H1 (cell line): Measurements from ENCODE around the gene GREB1. TPM values are rescaled to one million over a fixed set of nuclear protein-coding genes. Genes with fewer than 3 reads are reported as not detected.

Source experiments
- CTCF ChIA-PET: fragments of 300-600 bp; sonication (Branson Sonifier 250); formaldehyde crosslinking; loops from one replicate; lab custom pipeline; 2021; ENCODE audit not compliant: partially characterized antibody; lab: Charles Lee
- POLR2A ChIA-PET: fragments of 300-600 bp; sonication (Branson Sonifier 250); formaldehyde crosslinking; loops from one replicate; lab custom pipeline; 2021; ENCODE audit warnings: inconsistent platforms; ENCODE audit not compliant: partially characterized antibody; lab: Charles Lee
- DNase-seq, 2 experiments: peaks; one replicate each; pipeline versions ENCODE4 v3.0.0 to v3.0.0-alpha.2; 2010 to 2022; ENCODE audit warnings: low spot score in 2 of 2, low read depth in 1 of 2, mixed read lengths in 1 of 2
- FAIRE-seq: peaks from 2 replicates; lab custom pipeline; 2011; peaks lifted over from hg19 to GRCh38; lab: Jason Lieb, UNC
- H2AFZ ChIP-seq: 2 replicates; pipeline ENCODE4 v1.8.1; 2012; ENCODE audit warnings: low read length, inconsistent platforms
- H2AK5ac ChIP-seq: 2 replicates; pipeline ENCODE4 v1.6.1; 2013; ENCODE audit warnings: low read depth, low read length
- H2BK120ac ChIP-seq: replicated peaks from 2 replicates; pipeline ENCODE3; 2013; ENCODE audit warnings: low read depth, low read length, inconsistent platforms
- H2BK12ac ChIP-seq: 2 replicates; pipeline ENCODE4 v1.6.1; 2013; ENCODE audit warnings: low read depth, low read length
- H2BK15ac ChIP-seq: 2 replicates; pipeline ENCODE4 v1.6.1; 2013; ENCODE audit warnings: low read length
- H2BK20ac ChIP-seq: 2 replicates; pipeline ENCODE4 v1.6.1; 2013; ENCODE audit warnings: low read length
- H2BK5ac ChIP-seq: 2 replicates; pipeline ENCODE4 v1.6.1; 2013; ENCODE audit warnings: low read depth, low read length
- H3K14ac ChIP-seq: 2 replicates; pipeline ENCODE4 v1.6.1; 2013; ENCODE audit warnings: inconsistent platforms; ENCODE audit not compliant: insufficient read length
- H3K18ac ChIP-seq: 2 replicates; pipeline ENCODE4 v1.6.1; 2013; ENCODE audit warnings: low read length; ENCODE audit errors: extremely low read depth
- H3K23ac ChIP-seq: 2 replicates; pipeline ENCODE4 v1.6.1; 2013; ENCODE audit warnings: inconsistent platforms; ENCODE audit not compliant: insufficient read length
- H3K23me2 ChIP-seq: 2 replicates; pipeline ENCODE4 v1.6.1; 2013; ENCODE audit warnings: low read depth, low read length
- H3K27ac ChIP-seq: 2 replicates; pipeline ENCODE4 v1.6.1; 2011; ENCODE audit warnings: low read depth, low read length, inconsistent platforms
- H3K27me3 ChIP-seq, 4 experiments: replicated peaks in 1 of 4; 1 replicate in 1 of 4; 2 replicates in 3 of 4; pipeline versions ENCODE4 v1.6.1 to v1.8.1; 2011 to 2013; ENCODE audit warnings: low read length in 3 of 4, mild to moderate bottlenecking in 3 of 4, inconsistent platforms in 2 of 4, mixed read lengths in 2 of 4, moderate library complexity in 1 of 4; ENCODE audit not compliant: control insufficient read depth in 3 of 4, insufficient read depth in 3 of 4; ENCODE audit errors: extremely low read depth in 1 of 4
- H3K36me3 ChIP-seq, 4 experiments: 2 replicates each; pipeline versions ENCODE4 v1.6.1 to v1.8.1; 2011 to 2013; ENCODE audit warnings: mild to moderate bottlenecking in 4 of 4, low read length in 3 of 4, moderate library complexity in 2 of 4, control low read depth in 1 of 4, inconsistent platforms in 1 of 4; ENCODE audit not compliant: insufficient read depth in 4 of 4, control insufficient read depth in 2 of 4
- H3K4ac ChIP-seq: replicated peaks from 2 replicates; pipeline ENCODE3; 2013; ENCODE audit warnings: low read length, low read depth, mixed read lengths, inconsistent platforms; ENCODE audit not compliant: insufficient read length
- H3K4me1 ChIP-seq, 4 experiments: replicated peaks in 1 of 4; 1 replicate in 1 of 4; 2 replicates in 3 of 4; pipeline versions ENCODE4 v1.6.1 to v1.8.1; 2011 to 2013; ENCODE audit warnings: low read length in 3 of 4, inconsistent platforms in 2 of 4, mixed read lengths in 1 of 4; ENCODE audit not compliant: insufficient read depth in 4 of 4, control insufficient read depth in 3 of 4
- H3K4me2 ChIP-seq, 2 experiments: 2 replicates each; pipeline versions ENCODE4 v1.6.1 to v1.8.1; 2011 to 2013; ENCODE audit warnings: low read depth in 2 of 2, low read length in 2 of 2, control low read depth in 1 of 2, inconsistent platforms in 1 of 2, mild to moderate bottlenecking in 1 of 2; ENCODE audit not compliant: insufficient read depth in 1 of 2
- H3K4me3 ChIP-seq, 4 experiments: fragments of 200-600, 300-600 bp in 1 of 4; sonication (generic), shearing (Covaris generic), sonication (Bioruptor Twin) in 1 of 4; 2 replicates each; pipeline versions ENCODE4 v1.5.1 to v1.8.1; 2011 to 2016; ENCODE audit warnings: low read length in 4 of 4, low read depth in 3 of 4, control low read depth in 2 of 4, inconsistent platforms in 2 of 4, mild to moderate bottlenecking in 2 of 4, mixed read lengths in 1 of 4, moderate library complexity in 1 of 4; ENCODE audit not compliant: insufficient read depth in 2 of 4; ENCODE audit errors: extremely low read depth in 1 of 4
- H3K56ac ChIP-seq: replicated peaks from 2 replicates; pipeline ENCODE3; 2013; ENCODE audit warnings: low read depth, mild to moderate bottlenecking, mixed read lengths, low read length, inconsistent platforms; ENCODE audit not compliant: insufficient read length
- H3K79me1 ChIP-seq: 2 replicates; pipeline ENCODE4 v1.6.1; 2013; ENCODE audit warnings: low read depth, low read length, control low read depth
- H3K79me2 ChIP-seq, 2 experiments: 2 replicates each; pipeline versions ENCODE4 v1.6.1 to v1.8.1; 2012 to 2013; ENCODE audit warnings: low read length in 2 of 2, mild to moderate bottlenecking in 2 of 2, inconsistent platforms in 1 of 2; ENCODE audit not compliant: insufficient read depth in 2 of 2, control insufficient read depth in 1 of 2
- H3K9ac ChIP-seq, 4 experiments: replicated peaks in 1 of 4; 1 replicate in 1 of 4; 2 replicates in 3 of 4; pipeline versions ENCODE4 v1.6.1 to v1.8.1; 2011 to 2013; ENCODE audit warnings: low read depth in 3 of 4, low read length in 3 of 4, control low read depth in 2 of 4, mild to moderate bottlenecking in 2 of 4, moderate library complexity in 2 of 4, inconsistent platforms in 1 of 4; ENCODE audit errors: extremely low read depth in 1 of 4
- H3K9me3 ChIP-seq, 2 experiments: 2 replicates each; pipeline versions ENCODE4 v1.6.1 to v1.8.1; 2012 to 2013; ENCODE audit warnings: mild to moderate bottlenecking in 2 of 2, moderate library complexity in 2 of 2, control low read depth in 1 of 2, inconsistent platforms in 1 of 2, low read depth in 1 of 2, low read length in 1 of 2, mixed read lengths in 1 of 2; ENCODE audit not compliant: insufficient read depth in 2 of 2
- H4K20me1 ChIP-seq, 2 experiments: replicated peaks in 1 of 2; 2 replicates each; pipeline versions ENCODE3 to v1.8.1; 2011 to 2013; ENCODE audit warnings: inconsistent platforms in 2 of 2, low read length in 2 of 2, mild to moderate bottlenecking in 1 of 2; ENCODE audit not compliant: insufficient read depth in 2 of 2, control insufficient read depth in 1 of 2
- H4K5ac ChIP-seq: 2 replicates; pipeline ENCODE4 v1.6.1; 2013; ENCODE audit warnings: low read length, low read depth, mixed read lengths, inconsistent platforms; ENCODE audit not compliant: insufficient read length
- H4K8ac ChIP-seq: 2 replicates; pipeline ENCODE4 v1.8.0; 2013; ENCODE audit warnings: mild to moderate bottlenecking, moderate library complexity, low read length, inconsistent platforms; ENCODE audit not compliant: insufficient read depth; ENCODE audit errors: extremely low read depth
- H4K91ac ChIP-seq: replicated peaks from 2 replicates; pipeline ENCODE3; 2013; ENCODE audit warnings: low read length, mixed read lengths, inconsistent platforms; ENCODE audit not compliant: insufficient read length
- BCL11A ChIP-seq, 2 experiments: IDR thresholded peaks; one replicate each; pipeline ENCODE4 v1.6.1; 2011; ENCODE audit warnings: low read depth in 2 of 2, low read length in 2 of 2, mild to moderate bottlenecking in 2 of 2
- EZH2 ChIP-seq: fragments of 200-600 bp; sonication (generic); IDR thresholded peaks from 2 replicates; pipeline ENCODE4 v1.7.1; 2012; ENCODE audit warnings: low read depth, mild to moderate bottlenecking, moderate library complexity, low read length, inconsistent platforms; ENCODE audit not compliant: severe bottlenecking
- HDAC6 ChIP-seq: IDR thresholded peaks from one replicate; pipeline ENCODE4 v1.7.1; 2012; ENCODE audit warnings: low read depth, mild to moderate bottlenecking, inconsistent platforms, low read length, moderate library complexity
- JUND ChIP-seq: IDR thresholded peaks from 2 replicates; pipeline ENCODE4 v1.6.1; 2011; ENCODE audit warnings: mild to moderate bottlenecking, improper control_type of control experiment, low read length
- NRF1 ChIP-seq: IDR thresholded peaks from 2 replicates; pipeline ENCODE4 v1.6.1; 2011; ENCODE audit warnings: mild to moderate bottlenecking, low read depth, low read length, improper control_type of control experiment
- POU5F1 ChIP-seq: IDR thresholded peaks from 2 replicates; pipeline ENCODE4 v1.6.1; 2011; ENCODE audit warnings: low read depth, mild to moderate bottlenecking, low read length, moderate library complexity
- RAD21 ChIP-seq, 2 experiments: IDR thresholded peaks in 1 of 2; conservative IDR thresholded peaks in 1 of 2; 2 replicates each; pipeline ENCODE4 v1.6.1; 2011; ENCODE audit warnings: low read depth in 2 of 2, low read length in 2 of 2, improper control_type of control experiment in 1 of 2, inconsistent platforms in 1 of 2, mild to moderate bottlenecking in 1 of 2, moderate library complexity in 1 of 2
- RFX5 ChIP-seq: IDR thresholded peaks from 2 replicates; pipeline ENCODE4 v1.6.1; 2011; ENCODE audit warnings: low read depth, low read length, improper control_type of control experiment, borderline replicate concordance
- RNF2 ChIP-seq: fragments of 200-900, 300-1000 bp; sonication (generic); IDR thresholded peaks from 2 replicates; pipeline ENCODE4 v1.7.1; 2016; ENCODE audit warnings: borderline replicate concordance, low read depth, mild to moderate bottlenecking, antibody characterized with exemption, low read length; ENCODE audit not compliant: poor library complexity, severe bottlenecking; ENCODE audit errors: missing control alignments
- SIRT6 ChIP-seq: IDR thresholded peaks from one replicate; pipeline ENCODE4 v1.7.1; 2012; ENCODE audit warnings: low read length, inconsistent platforms
- SRF ChIP-seq: IDR thresholded peaks from 2 replicates; pipeline ENCODE4 v1.6.1; 2011; ENCODE audit warnings: mild to moderate bottlenecking, low read depth, low read length, moderate library complexity
- TAF7 ChIP-seq: optimal IDR thresholded peaks from 2 replicates; pipeline ENCODE3; 2011; ENCODE audit warnings: low read depth, mild to moderate bottlenecking, inconsistent platforms, low read length, moderate library complexity, borderline replicate concordance
- WGBS, 2 experiments: shearing (Covaris generic) in 1 of 2; methylation state at CpG; one replicate each; pipeline versions ENCODE4 v1.1.6 to v1.1.7; 2013 to 2015; ENCODE audit warnings: low lambda C conversion rate in 2 of 2, mixed read lengths in 2 of 2, inconsistent platforms in 1 of 2, low coverage in 1 of 2, missing lambda C conversion rate in 1 of 2; ENCODE audit not compliant: insufficient replicate concordance in 2 of 2, insufficient coverage in 1 of 2, insufficient read length in 1 of 2; ENCODE audit errors: extremely low coverage in 1 of 2, missing lambda C conversion rate in 1 of 2; 5-methylcytosine and 5-hydroxymethylcytosine counted together
- polyA plus RNA-seq, 7 experiments: library from polyadenylated mRNA; depleted of rRNA in 3 of 7; stranded (reverse) in 5 of 7; unstranded in 2 of 7; fragments of >200 nt in 5 of 7; fragments of 200-250 nt in 2 of 7; gene quantifications; 1 replicate in 5 of 7; 2 replicates in 1 of 7; 4 replicates in 1 of 7; pipeline versions ENCODE4 v1.2.1 to v1.2.3, GENCODE V29; 2011 to 2013; ENCODE audit warnings: missing spikeins in 2 of 7, mixed read lengths in 2 of 7
- total RNA-seq: library from RNA; stranded (reverse); fragmentation: NEBNext Ultra II Directional; extraction: Animal tissue kit (Norgen Biotek cat#: 25700); gene quantifications from 2 replicates; pipeline ENCODE4 v1.2.1, GENCODE V29; 2021
- TF ChIP-seq, protein P1 (sequence below): IDR thresholded peaks from 2 replicates; pipeline ENCODE4 v1.6.1; 2012; ENCODE audit warnings: inconsistent platforms

Gene GREB1
- total and polyA plus RNA-seq, 2 of the 8 experiments (the other 6 are each of a cell fraction or from before 2014, with no cell fraction given): 7.9 to 43.4 TPM

GRCh38 chr2:11598228-11598731 lies 64.4 kb downstream of the GREB1 start:
- Histone ChIP-seq H3K79me1 (no peaks in the 10 kb centered on the region), H3K14ac (no peak overlapping the region), H2BK5ac (no peak overlapping the region), H3K23ac (no peak overlapping the region), H2BK20ac (no peak overlapping the region), H2AFZ (no peak overlapping the region), H3K18ac (no peak overlapping the region), H3K9me3 (no peaks in the 10 kb centered on the region), H4K5ac (no peak overlapping the region), H3K4me3 (no peak overlapping the region), H3K79me2 (no peaks in the 10 kb centered on the region), H3K9ac (no peak overlapping the region), H2BK12ac (no peak overlapping the region), H4K20me1 (peaks cover 0 to 2% of the 10 kb centered on the region in 2 experiments), H3K4me2 (no peak overlapping the region), H4K8ac (no peak overlapping the region), H3K36me3 (peaks cover 3 to 35% (median 11%) of the 10 kb centered on the region in 4 experiments; a peak in 6 of 8 replicates), H3K27ac (no peak overlapping the region), H3K4me1 (0 out of 7 replicates have a peak, but pooled peaks cover 0 to 3% (median 0%) of the 10 kb centered on the region in 4 experiments), H3K4ac (no peak overlapping the region), H2BK15ac (no peak overlapping the region), H3K23me2 (no peaks in the 10 kb centered on the region), H2BK120ac (no peak overlapping the region), H3K27me3 (no peaks in the 10 kb centered on the region), H3K56ac (no peak overlapping the region), H4K91ac (no peak overlapping the region), H2AK5ac (no peak overlapping the region)
- ChIA-PET POLR2A (interaction anchor here (0.8 kb wide), 1 partner anchor 10 kb away, joined by 3 read pairs; no protein-coding TSS in a partner anchor), CTCF (interaction anchor here (0.6 to 2.9 kb wide), 5 partner anchors 11 to 248 kb away, joined by 3 to 16 read pairs (median 4); no protein-coding TSS in a partner anchor)
- FAIRE-seq (no peak), DNase-seq (no peak)
- TF ChIP-seq RFX5: no peak
- no peak for TF ChIP-seq EZH2
- TF ChIP-seq TAF7: no peak
- TF ChIP-seq JUND: no peak
- no peak for TF ChIP-seq NRF1
- TF ChIP-seq, protein P1, sequence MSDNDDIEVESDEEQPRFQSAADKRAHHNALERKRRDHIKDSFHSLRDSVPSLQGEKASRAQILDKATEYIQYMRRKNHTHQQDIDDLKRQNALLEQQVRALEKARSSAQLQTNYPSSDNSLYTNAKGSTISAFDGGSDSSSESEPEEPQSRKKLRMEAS: no peak
- no peak for TF ChIP-seq BCL11A (IDR thresholded peaks at IDR 0.05; ENCODE audit: low read depth in 2 of 2, low read length in 2 of 2)
- TF ChIP-seq RNF2: no peak
- TF ChIP-seq POU5F1: no peak
- TF ChIP-seq HDAC6: no peak
- TF ChIP-seq RAD21 (IDR thresholded peaks at IDR 0.05 in 1 of 2, conservative IDR thresholded peaks at IDR 0.05 in 1 of 2; ENCODE audit: low read depth in 2 of 2, low read length in 2 of 2): no peak
- TF ChIP-seq SRF: no peak
- no peak for TF ChIP-seq SIRT6
- WGBS, 2 experiments: 78% methylated on average over 8 of the region's 9 CpGs; no CpG with 5 or more reads in 1 of the 2 experiments
